Fibroblast of skin of scalp (primary cell): ENCODE results near the gene LRMDA.
"Not testable (repeated sequence)": the region's sequence is repeated elsewhere in the genome, so short reads cannot be mapped to it uniquely, and the experiment has no call there.

Source experiments
- DNase-seq: peaks from one replicate; pipeline ENCODE4 v3.0.0-alpha.2; 2013

Gene LRMDA

GRCh38 chr10:75616076-75616475 lies 184.7 kb downstream of the LRMDA start:
- no peak for DNase-seq

DNA sequence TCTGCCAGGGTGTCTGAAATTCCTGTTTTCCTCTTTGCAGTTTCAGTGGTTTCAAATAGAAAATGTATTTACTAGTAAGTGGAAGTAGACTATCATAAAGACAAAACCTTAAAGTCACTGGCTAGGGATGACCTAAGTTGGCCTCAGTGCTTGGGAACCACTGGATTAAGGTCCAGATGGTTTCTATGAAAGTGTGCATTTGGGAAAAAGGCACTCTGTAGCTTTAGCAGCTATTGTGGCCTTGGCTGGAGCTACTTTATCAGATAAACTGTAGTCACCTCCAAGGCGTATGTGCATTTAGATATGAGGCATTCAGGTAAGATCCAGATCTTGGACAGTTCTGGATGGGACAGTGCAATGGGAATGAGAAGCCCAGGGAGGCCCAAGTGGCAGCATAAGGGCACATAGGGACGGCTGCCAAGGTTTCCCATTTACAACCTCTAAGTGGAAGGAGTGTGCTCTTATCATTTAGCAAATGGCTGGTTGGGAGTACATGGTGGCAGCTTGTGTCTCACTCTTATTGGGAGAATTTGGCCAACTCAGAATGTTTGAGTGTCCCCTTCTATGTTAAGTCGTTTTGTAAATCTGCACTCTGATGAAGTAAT lies 185.6 kb downstream of the LRMDA start:
- DNase-seq, result no peak

DNA sequence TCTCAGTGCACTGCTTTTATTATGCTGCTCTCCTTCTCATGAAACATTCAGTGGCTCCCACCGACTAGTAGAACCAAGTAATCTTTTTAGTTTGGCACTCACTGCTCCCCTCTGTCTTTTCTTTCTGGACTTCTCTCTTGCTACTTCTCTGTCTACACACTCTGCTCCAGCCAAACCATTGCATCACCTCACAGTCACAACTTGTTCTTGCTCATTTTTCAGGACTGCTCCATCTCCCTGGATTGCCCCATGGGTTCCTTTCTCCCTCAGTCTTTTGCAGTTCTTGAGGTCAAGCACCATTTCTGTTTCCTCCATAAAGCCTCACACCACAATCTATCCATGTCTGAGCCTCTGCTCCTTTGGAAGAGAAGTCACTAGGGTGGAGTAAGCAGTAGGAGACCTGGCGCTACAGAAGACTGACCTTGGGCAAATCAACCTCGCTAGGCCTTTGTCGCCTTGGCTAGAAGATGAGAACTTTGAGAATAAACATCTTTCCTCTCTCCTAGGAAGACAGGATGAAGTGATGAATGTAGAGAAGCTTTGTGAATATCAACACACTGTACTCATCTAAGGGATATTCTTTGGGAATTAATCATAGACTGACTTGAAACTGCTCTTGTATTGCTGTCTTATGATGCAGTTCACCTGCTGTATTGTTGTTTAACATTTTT lies 186.2 kb downstream of the LRMDA start:
- DNase-seq, result no peak

- DNase-seq, result no peak
These were observed 188.2 kb downstream of the LRMDA start for GRCh38 chr10:75619635-75620034.

- DNase-seq, result no peak
These were observed 188.9 kb downstream of the LRMDA start for GRCh38 chr10:75620356-75620755.

GRCh38 chr10:75621003-75621402 lies 189.6 kb downstream of the LRMDA start:
- DNase-seq, result not testable (repeated sequence)

DNA sequence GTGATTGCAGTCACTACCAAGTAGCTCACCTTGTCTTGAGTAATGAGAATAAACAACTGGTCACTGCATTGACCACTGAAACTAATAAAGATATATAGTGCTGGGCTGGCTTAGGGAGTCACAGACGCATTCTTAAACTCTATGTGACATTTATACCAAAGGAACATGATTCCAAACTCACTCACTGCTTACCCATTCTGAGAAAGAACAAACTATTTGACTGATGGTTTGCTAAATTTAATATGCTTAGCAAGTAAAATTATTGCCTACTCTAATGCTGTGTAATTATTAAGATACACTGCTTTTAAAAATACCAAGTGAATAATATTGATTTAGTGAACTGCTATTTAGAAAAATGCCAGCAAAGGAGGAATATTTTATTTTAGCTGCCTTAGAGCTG lies 191.1 kb downstream of the LRMDA start:
- DNase-seq, result no peak

DNA sequence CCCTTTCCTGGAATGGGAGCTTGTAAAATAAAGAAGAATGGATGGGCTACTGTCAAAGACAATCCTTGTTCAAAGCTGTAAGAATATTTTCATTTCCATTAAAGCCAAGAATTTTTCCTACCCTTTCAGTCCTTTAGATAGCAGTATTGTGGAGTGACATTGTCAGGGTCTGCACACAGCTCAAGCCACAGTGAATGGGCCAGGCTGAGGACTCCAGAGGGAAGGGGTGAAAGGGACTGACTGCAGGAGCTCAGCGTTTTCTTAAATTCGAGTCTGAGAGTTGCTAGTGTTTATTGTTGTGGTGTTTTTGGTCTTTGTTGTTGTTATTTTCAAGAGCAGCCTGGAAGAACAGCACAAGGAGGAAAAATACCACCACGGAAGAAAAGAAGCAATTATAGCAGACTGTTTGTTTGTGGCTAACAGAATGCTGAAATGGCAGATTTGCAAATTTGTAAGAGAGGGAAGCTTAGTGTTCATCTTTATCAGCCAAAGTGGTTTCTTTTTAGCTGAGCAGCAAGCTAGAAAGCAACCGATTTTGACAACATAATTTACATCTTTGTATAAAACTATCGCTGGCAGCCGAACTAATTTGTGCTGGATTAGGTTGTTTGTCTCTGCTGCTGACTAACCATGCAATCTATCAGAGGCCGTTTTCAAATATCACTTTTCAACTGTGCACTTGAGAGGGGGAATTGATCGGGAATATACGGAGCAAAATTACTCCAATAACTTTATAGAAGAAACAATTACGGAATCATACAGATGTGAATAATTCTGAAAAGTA lies 192.1 kb downstream of the LRMDA start:
- no peak for DNase-seq

DNA sequence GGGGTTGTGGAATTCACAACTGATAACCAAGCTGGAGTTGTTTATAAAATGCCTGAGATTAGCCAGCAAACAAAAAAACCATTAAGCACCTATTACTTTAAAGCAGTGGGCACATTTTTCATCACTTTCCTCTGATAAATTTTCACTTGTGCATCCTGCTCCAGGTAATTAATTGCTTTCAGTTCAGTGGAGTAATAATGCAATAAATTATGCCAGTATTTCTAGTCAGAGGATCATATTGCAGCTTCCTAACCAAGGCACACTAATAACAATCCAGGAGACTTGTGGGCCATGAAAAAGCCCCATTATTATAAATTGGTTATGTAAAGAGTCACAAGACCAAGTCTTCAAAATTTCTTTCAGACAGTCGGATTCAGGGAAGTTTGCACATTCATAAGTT lies 193.2 kb downstream of the LRMDA start:
- DNase-seq, result no peak

- DNase-seq, result no peak
These were observed 199.3 kb downstream of the LRMDA start for GRCh38 chr10:75630746-75631145.

DNA sequence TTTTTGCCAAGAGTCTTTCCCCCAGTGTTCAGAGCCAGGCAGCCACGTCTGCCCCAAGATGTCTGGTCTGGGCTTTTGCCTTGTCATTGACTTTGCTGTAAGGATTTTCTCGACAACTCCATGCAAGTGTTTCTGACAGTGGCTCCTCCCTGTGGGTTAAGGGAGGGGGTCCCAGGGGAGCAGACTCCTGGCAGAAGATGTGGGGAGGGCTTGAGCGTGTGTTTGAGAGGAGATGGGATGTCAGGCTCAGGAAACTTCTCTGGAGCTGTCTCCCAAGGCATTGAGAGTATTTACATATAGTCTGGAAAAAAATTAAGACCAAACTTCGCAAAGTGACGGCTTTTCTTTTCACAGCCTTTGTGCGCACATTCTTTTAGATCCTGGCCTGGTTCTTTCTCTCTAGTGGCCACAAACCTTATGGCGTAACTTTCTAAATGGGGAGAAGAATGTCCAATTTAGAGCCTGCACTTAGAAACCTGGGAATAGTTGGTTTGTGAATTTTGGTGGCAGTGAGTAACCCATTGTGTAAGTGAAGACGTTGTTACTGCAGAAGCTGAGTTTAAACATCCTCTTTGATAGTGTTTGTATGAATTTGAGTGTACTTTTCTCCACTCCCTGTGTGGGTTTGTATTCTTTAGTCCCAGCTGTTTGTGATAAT lies 201.5 kb downstream of the LRMDA start:
- DNase-seq, result peak; percentile 91

DNA sequence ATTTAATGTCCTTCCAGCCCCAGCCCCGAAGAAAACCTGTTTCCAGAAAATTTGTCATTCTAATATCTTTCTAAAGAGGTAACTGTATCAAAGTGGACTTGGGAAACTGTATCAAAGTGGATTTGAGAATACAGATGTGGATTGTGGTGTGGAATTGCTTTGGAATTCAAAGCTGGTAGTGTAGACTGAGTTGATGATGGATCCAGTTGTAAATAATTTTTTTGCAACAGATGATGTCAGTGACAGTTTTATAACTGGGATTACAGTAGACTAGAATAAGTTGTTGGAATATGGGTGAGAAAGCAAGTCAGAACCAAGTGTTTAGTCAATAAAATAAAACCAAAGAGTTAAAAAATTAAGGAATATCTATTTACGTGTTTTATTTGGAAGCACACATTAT lies 202.1 kb downstream of the LRMDA start:
- no peak for DNase-seq

DNA sequence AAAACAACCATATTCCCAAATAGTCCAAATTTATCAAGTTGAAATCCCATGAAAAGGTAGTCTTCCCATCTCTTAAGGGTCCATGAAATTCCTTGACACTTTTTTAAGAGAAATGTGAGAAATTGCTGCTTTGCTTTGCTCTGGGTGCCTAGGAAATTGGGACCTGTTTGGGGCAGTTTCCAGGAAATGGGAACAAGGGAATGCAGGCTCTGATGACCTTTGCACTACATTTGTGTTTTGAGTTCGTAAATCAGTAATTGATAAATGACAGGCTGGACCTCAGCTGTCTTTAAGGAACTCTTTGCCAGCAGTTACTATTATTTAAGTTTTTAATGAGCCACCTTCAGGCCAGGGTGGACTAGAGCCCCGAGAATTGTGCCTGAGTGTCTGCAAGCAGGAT lies 203.5 kb downstream of the LRMDA start:
- no peak for DNase-seq

GRCh38 chr10:75638752-75639151 lies 207.3 kb downstream of the LRMDA start:
- no peak for DNase-seq

- DNase-seq, result no peak
These were observed 208.3 kb downstream of the LRMDA start for GRCh38 chr10:75639736-75640135.

DNA sequence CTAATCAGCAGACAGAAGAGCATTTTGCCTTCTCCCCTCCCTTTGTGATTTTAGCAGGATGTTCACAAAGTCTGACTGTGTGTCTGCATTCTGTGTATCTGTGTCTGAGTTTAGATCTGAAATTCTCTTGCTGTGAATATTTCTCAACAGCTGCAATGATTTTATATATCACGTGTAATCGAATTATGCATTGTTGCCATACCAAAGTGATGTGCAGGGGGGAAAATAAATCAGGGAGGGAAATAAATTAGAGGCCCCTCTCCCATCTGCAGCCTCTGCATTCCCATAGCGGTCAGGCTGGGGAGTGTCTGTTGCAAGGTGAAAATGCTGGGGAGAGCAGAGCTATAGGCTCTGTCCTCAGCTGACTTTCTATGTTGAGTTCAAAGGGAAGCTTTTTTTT lies 209.0 kb downstream of the LRMDA start:
- DNase-seq, result peak; percentile 62

DNA sequence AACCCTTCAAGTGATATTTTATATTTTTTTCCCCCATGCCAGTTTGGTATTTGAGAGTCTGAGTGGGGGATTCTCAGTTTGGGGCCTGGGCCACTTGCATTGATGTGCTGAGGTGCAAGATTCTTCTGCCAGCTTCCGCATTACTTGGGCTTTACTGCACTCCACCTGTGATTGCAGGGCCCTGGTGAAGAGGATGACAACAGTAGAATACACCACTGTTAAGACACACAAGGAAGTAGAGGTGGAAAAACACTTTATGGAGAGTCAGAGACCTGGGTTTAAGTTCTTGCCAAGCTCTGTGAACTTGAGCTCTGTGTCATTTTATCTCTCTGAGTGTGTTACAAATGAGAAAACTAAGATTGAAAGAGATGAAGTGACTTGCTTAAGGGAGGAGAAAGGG lies 209.4 kb downstream of the LRMDA start:
- DNase-seq, result no peak

DNA sequence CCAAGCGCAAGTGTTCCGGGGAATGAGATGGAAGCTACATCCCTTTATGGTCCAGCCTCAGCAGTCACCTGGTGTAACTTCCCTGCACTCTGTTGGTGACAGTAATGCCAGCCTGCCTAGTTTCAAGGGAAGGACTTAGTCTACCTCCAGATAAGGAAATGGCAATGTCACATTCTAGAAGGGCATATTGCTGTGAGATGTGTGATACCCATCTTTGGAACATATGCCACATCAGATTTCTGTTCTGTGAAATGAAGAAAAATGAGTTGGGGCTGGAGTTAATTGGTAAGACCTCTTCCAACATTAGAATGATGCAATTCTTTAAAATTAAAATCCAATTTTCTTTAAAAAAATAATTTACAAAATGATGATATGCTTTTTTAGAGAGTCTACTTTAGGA lies 212.0 kb downstream of the LRMDA start:
- DNase-seq, result no peak

DNA sequence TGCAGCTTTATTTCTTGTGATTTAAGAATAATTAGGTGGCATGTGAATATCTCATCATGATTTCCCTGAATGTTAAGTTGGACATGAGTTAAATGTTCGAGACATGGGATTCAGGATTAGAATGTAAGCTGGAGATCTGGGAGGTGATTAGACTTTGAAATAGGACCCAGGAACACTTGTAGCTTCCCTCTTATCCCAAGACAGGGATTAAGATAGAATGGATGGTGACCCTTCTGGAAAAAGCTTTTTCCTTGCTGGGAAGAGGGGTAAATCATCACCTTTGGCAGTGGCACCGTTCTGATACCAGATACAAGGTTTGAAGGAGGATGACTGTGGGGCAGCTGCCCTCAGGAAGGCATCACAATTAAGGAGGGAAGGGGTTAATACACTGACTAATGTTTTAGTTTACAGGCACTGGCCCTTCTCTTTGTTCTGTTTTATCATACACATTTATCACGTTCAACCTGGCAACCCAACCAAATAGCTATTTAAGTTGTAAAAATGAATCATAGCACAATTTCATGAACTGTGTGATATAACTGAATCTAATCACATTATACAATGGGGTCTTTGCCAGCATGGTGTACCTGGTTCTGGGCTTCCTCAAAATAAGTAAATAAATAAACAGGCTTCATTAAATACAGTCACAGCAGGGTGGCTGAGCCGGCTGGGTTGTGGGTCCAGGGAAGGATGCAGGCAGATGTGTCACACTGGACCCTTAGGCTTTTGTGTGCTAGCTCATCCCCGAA lies 212.7 kb downstream of the LRMDA start:
- no peak for DNase-seq

GRCh38 chr10:75645704-75646103 lies 214.3 kb downstream of the LRMDA start:
- DNase-seq, result no peak

GRCh38 chr10:75646218-75646915 lies 214.9 kb downstream of the LRMDA start:
- DNase-seq, result no peak

- no peak for DNase-seq
These were observed 215.5 kb downstream of the LRMDA start for GRCh38 chr10:75646916-75647315.
